Fibroblast of skin of abdomen (primary cell): Measurements from ENCODE around the gene WNT2. TPM values are rescaled to one million over a fixed set of nuclear protein-coding genes. Genes with fewer than 3 reads are reported as not detected.
A peak's percentile ranks its signal among the peaks of the same experiment; 100 is the strongest.

Experiments
- DNase-seq: peaks from one replicate; pipeline ENCODE4 v3.0.0-alpha.2; 2013
- polyA plus RNA-seq, 2 experiments: library from polyadenylated mRNA; unstranded; fragments of 120-200 nt; gene quantifications; one replicate each; pipeline ENCODE4 v1.2.1, GENCODE V29; 2013; ENCODE audit not compliant: insufficient read length in 2 of 2

The WNT2 gene
- polyA plus RNA-seq (2013, experiment 1 of 2; ENCODE audit: insufficient read length), result 3.5 TPM
- polyA plus RNA-seq (2013, experiment 2 of 2; ENCODE audit: insufficient read length), result 3.8 TPM

DNA sequence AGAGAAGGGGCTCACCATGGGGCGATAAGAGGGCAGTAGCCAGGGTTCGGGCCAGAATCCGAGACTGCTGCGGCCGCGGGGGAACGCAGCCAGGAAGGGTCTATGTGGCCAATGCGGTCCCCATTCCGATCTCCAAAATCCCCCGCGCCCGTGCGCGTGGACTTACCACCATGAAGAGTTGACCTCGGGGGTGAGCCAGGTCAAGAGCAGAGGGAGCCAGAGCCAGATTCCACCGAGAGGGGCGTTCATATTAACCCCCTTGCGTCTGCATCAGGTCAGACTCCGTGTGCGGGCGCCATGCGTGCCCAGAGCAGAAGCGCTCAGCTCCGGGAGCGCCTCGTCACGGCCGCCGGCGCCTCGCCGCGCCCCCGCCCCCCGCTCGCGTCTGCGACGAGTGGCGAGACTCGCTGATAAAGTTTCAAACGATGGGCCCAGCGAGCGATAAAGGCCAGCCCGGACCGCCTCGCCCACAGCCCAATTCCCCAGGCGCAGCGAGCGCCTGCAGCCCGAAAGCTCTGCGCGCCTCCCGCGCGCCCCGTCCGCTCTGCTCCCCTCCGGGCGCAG, at the start of gene WNT2:
WNT2 (minus strand) TSS at position 318 of the 564 bp plus-strand sequence; CDS start at position 249, 69 bp downstream.
- DNase-seq, result peak; percentile 14

DNA sequence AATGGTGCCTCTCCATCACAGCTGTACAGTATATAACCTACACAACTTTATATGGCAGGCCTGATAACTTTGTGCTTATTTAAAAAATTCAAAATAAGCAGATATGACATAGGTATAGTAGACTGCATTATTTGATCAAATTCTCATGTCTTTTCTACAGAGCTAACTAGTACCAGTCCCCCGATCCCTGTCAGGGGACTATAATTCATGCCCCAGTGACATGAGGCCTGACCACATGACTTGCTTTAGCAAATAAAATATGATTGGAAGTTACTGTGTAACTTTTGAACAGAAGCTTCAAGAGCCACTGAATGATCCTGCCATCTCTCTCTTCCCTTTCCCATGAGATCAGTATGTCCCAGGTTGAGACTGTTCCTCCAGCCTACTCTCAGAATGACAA, 49.2 kb upstream of the WNT2 start:
- no peak for DNase-seq

DNA sequence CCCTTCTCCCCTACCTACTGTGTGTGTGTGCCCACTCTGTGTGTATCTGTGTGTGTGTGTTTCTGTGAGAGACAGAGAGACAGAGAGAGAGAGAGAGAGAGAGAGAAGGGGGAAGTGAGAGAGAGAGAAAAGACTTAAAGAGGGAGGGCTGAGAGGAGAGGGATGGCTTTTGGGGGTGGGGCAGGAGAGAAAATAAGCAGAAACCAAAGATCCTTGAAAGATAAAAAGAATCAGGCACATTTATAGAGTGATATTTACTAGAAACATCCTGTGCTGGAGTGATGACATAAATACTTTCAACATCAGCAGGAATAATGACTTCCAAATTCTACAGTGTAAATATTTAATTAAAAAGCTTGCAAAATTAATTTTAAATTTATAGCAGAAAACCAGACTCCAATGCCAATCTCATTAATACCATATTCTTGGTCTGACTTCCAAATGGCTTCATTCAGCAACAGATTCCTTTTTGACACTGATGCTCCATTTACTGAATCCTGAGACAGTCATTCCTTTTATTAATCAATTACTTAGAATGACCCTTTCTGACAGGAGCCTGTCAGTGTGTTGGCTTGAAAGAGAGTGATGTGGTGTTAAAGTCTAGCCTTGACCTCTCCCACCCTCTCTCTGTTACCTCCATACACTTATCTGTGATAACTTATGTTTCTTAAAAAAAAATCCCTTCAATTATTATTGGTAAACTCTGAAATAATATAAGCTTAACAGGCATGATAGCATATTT, 41.7 kb upstream of the WNT2 start:
- DNase-seq, result no peak

DNA sequence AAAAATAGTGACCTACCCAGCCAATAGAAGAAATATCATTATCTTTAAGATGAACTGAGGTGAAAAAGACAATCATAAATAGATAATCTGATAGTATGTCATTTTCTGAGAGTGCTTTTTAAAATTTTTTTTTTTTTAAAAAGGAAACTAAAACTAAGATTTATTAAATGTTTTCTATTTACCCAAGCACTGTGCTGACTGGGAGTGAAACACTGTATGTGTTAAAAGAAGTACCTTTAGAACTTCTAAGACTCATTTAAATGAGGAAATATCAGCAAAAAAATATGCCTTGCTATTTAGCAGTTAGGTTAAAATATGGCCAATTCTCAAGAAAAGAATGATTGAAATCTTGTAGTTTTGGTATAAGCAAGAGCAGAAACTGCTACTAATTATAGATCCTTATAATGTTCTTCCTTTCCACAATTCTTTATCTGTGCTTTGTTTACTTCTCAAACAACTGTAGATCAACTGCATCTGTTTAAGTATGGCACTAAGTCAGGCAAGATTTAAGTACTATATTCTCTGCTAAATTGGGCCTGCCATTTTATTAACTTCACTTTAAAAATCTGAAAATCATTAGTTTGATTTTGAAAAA, 39.5 kb upstream of the WNT2 start:
- DNase-seq, result no peak

DNA sequence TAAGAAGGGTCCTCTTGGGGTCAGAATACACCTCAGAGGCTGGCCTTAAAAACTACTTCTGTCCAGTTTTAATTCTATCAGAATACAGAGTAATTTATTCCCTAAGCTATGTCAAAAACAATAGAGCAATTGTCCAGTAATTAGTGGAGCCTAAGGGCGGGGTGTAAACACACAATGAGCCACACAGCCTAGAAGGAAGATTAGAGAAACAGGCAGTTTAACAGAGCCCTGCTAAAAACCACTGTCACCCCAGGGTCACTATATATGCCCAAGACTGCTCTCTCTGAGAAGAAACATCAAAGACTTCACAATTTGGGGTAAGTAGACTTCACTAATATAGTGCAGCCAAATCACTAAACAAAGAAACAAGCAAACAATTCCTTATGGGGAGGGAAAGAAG, 27.2 kb upstream of the WNT2 start:
- no peak for DNase-seq

DNA sequence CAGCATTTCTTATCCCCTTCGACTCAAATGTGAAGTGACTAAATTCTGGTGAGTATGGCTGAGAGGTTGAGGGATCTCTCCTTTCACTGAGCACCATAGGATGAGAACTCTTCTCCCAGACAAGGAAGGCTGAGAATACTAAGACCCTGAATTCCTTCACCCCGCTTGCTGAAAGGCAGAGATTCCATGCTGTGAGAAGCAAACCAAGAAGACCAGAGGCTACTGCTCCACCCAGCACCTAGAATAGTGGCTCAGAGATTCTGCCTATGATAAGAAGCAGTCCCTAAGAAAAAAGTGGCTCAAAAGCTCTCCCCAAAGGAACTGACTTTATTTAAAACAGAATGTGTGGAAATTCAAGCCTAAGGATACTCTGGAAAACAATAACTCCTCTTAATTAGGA, 26.7 kb upstream of the WNT2 start:
- DNase-seq, result no peak

DNA sequence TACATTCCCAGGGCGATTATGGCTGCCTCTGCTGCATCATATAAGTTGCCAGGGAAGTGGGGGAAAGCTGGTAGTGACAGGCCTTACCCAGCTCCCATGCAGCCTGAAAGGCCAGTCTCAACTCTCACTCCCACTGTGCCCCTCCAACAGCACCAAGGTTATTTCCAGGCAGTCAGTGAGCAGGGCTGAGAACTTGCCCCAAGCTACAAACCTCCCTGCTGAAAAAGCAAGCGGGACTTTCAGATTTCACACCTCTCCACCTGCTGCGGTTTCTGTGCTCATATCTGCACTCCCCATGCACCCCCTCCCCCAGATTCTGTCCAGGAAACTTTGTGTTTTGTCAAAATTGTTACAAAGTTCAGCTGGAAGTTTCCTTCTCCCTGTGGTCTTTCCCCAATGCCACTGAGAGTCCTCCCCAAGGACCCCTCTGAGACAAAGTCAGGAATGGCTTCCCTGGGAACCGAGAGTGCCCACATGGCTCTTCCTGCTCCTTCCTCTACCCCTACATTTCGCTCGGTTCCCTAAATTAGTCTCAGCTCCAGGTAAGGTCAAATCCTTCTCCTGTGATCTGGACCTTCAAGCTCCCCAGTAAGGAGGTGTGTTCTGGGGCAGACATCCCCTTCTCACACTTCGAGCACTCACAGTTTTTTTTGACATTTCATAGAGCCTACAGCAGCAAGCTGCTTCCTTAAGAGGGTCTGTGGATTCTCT, 25.3 kb upstream of the WNT2 start:
- no peak for DNase-seq

DNA sequence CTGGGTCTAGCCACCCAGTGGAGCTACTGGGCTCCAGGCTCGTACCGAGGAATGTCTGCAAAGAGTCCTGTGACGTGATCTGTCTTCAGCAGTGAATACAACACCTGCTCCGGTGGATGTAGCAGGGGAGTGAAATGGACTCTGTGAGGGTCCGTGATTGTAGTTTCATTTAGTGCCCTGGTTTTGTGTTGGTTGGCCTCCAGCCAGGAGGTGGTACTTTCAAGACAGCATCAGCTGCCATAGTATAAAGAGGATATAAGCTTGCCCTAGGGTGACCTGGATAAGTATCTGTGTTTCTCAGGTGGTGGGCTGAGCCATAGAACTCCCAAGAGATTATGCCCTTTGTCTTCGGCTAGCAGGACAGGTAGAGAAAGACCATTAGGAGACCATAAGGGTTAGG, 24.6 kb upstream of the WNT2 start:
- no peak for DNase-seq

DNA sequence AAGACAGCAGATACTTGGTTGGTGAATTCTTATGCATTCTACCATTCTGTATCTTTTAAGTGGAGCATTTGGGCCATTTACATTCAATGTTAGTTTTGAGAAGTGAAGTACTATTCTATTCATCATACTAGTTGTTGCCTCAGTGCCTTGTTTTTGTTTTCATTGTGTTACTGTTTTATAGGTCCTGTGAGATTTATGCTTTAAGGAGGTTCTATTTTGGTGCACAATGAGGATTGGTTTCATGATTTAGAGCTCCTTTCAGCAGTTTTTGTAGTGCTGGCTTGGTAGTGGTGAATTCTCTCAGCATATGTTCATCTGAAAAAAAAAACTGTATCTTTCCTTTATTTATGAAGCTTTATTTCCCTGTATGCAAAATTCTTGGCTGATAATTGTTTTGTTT, 23.3 kb upstream of the WNT2 start:
- DNase-seq, result no peak

DNA sequence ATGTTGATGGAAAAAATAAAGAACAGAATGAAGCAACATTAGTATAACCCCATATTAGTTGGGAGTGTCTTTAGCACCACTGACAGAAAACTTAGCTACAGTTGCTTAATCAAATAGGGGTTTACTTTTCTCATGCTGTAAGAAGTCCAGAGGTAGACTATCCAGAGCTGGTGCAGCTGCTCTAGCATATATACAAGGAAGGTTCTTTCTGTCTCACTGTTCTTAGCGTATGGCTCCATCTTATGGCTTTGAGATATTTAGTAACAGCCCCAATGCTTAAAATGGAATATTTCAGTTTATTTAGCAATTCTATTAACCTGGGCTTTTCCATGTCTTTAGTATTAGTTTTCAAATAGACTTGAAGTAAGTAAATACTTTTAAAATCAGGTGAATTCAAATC, 15.2 kb upstream of the WNT2 start:
- peak; percentile 47 for DNase-seq

DNA sequence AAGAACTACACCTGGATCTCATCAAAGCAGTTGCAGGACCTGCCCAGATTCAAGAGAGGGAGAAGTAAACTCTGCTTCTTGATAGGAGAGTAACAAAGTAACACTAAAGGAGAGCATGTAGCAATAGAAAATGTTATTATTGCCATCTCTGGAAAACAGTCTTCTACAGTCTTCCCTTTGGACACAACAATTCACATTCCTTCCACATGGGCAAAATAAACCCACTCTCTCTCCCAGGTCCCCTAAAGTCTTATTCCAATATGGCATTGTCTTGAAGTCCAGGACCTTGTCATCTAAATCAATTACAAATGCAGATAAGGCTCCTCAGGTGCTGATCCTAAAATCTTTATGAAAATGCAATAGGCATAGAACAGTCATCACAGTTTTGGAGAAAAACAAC, 10.3 kb upstream of the WNT2 start:
- no peak for DNase-seq

DNA sequence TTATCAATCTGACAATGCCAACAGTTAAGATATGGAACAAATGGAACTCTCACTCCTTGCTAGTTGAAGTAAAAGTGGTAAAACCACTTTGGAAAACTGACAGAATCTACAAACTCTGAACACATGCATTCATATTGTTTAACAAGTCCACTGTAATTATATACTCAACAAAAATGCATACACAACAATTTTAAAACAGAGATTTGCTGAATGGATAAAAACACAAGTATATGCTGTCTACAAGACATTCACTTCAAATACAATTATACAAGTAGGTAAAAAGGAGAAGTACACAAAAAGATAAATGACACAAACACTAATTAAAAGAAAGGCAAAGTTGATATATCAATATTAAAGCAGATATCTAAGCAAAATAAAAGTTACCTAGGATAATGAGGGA, 9.2 kb upstream of the WNT2 start:
- no peak for DNase-seq

DNA sequence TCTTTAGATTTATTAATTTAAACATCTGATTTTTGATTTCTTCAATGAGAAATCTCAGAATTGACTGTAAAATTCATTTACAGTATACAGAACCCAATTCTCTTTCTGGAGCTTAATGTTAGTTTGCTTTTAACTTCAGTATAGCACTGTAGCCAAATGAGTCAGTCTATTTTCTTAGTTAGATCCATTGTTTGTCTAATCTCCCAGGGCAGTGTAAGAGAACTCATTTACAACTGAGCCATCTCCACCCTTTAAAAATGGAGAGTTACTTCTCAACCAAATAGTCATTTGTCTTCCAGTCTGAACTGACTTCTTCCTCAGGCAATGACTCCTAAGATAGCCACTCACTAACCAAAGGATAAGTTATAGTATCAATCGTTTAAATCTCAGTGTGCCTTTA, 3.0 kb upstream of the WNT2 start:
- DNase-seq, result no peak

DNA sequence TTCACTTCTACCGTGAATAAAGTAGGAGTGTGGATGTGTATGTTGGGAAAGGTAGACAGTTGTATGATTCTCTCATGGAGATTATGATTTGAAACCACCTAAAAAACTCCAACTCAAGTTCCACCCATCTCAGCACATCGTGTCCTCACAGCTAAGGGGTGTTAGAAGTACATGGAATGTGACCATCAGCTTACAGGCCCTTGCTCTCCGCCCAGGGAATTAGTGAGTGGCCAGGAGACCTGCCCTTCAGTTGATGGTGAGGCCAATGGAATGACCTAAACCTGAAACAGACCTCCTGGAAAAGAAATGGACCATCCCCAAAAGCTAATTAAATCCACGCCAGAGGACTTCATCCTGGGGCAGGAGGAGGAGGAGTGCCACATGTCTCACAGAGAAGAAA, 2.1 kb upstream of the WNT2 start:
- DNase-seq, result peak; percentile 28

DNA sequence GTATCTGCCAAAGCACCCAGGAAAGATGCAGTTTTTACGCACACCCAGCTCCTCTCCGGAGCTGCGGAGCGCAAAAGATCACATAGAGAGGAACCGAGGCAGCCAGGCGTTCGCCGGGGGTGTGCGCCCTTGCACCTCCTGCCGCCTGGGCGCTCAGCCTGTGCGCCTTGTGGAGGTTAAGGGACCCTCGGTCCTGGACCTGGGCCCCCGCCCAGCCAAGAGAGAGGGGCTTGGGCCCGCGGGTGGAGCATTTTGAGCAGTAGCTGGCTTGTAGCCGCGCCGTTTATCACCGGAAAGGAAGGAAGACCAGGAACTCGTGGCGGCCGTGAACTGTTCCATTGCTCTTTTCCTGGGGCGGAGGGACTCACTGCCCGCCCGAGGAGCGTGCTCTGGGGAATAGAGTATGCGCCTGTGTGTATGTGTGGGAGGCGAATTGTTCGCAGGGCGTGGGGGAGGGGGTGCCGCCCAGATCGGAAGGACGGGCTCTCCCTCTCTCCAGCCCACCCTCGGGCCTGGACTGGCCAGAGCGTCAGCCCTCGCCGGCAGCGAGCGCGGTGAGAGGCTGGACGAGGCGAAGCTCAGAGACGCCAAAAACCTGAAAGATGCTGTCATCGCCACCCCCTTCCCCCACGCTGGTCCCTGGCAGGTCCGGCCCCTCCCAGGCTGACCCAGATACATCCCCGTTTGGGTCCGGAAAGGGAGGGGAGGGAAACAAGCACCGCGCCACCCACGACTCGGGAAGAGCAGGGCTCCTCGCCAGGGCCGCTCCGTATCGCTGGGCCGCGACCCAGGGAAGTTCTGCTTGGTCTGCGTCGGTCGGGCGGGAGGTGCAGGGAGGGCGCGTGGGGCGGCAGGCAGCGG, 1.2 kb upstream of the WNT2 start:
- peak; percentile 60 for DNase-seq

DNA sequence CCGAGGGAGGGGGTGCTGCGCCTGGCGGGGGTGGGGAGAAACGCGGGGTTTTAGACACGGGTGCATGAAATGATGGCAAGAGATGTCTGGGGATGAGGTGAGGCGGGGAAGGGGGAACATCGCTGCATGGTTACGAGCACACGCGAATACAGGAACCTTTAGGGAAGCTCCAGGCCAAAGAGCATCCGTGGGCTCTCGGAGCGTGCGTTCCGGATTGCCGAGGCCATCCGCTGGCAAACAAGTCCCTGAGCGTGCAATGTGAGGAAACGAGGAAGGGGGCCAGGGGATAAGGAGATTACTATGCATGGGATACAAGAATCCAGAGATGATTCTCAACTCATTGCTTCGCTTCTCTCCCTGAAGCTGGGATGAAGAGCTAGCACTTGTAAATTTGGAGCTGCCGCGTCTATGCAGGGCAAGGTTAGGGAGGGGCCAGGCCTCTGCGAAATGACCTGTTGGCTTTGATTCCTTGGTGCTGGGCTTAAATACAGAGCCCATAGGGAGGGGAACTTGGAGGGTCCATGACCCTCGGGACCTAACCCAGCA, 520 bp upstream of the WNT2 start:
- peak; percentile 18 for DNase-seq

DNA sequence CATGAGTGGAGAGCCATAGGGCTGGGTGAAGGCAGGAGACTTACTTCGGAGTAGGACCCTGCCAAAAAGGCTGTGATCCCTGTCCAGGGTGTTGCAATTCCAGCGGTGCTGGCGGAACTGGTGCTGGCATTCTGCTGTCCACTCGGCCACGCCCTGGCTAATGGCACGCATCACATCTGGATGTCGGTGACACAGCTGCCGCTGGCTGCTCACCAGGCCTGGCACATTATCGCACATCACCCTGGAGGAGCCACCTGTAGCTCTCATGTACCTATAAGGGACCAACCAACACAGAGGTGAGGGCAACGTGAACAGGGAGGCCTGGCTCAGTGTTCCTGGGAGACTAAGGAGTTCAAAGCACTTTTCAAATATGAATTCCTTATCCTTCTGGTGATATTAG, 2.3 kb downstream of the WNT2 start:
- no peak for DNase-seq

DNA sequence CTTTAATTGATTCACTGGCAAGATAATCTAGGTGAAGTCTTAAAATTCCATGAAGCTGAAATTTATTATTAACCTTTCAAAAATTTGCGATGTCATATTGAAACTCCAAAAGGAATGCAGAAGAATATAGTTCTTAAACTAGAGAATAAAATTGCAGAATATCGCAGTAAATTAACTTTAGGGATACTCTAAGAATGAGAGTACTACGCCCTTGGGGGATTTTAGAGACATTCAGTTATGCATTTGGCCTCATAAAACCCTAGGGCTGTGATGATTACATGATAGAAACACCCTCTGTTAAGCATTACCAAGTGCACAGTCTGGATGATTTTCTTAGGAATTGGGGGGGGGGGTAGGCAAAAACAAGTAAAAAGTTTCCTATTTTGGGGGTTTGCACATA, 3.7 kb downstream of the WNT2 start:
- no peak for DNase-seq

DNA sequence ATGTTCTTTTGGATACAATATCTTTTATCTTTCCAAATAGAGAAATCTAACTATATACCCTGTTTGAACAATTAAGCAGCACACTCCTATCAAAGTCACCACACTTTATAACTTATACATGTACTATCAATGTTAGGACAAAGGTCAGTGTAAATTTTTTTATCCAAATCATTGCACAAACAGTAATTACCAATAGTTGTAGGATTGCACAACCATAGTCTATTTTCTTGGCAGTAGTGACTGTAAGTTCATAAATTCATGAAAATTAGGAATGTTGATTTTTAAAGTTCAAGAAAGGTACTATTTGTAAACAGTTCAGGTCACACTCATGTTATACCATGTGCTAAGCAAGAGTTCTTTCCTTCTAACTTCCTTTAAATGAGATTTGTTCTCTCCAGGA, 9.3 kb downstream of the WNT2 start:
- DNase-seq, result no peak

DNA sequence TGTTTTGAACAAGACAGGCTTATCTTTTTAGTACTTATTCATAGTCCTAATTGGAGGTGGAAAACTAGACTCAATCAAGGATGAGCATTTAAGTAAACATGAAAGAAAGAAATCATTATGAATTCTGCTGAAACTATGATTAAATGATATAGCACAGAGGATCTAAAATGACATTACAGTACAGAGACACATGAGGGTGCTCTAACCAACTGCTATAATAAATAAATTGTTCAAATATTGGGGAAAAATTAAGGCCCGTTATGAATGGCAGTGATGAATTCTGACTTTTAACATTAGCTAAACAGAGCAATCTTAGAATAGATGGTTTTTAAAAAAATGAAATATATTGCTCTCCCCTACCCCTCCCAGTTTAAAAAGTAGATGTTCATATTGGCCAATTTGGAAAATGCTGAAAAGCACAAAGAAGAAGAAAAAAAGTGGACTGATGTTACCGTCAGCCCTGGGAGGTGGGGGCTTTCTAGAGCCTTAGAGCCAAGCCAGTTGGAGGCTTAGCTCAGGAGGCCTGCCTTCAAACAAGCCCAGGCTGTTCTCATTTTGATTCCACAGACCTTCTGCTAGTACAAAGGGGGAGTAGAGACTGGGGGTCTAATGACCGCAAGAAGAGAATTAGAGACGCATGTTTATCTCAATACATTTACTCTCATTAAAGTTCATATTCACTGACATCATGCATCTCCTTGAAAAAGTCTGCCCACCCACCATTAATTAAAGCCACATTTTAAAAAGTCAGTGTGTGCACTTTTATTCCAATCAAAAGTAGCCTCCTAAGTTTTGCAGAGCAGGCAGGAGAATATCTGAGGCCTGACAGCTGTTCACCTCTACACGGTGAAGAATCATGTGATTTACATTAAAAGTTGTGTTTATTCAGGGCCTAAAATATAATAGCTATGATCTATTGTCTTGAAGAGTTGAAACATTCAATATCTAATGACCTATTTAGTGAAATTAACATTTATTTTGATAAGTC, 10.0 kb downstream of the WNT2 start:
- peak; percentile 18 for DNase-seq

DNA sequence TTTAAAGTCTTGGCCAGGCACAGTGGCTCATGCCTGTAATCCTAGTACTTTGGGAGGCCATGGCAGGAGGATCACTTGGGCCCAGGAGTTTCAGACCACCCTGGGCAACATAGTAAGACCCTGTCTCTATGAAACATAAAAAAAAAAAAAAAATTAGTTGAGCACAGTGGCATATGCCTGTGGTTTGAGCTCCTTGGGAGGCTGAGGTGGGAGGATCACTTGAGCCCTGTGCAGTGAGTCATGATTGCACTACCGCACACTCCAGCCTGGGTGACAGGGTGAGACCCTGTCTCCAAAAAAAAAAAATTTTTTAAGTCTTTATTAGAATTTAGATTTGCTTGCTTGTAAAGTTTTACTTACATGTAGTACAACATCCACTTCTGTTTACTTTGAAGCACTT, 14.0 kb downstream of the WNT2 start:
- DNase-seq, result no peak
